HepG2 (cell line): ENCODE data around the gene RHOT2. TPM values are rescaled to one million over a fixed set of nuclear protein-coding genes. Genes with fewer than 3 reads are reported as not detected.

Experiments
- AFF4 ChIP-seq: sonication (generic); formaldehyde crosslinking; IDR thresholded peaks from 2 replicates; pipeline ENCODE4 v1.4.0; 2020; ENCODE audit warnings: missing genetic modification reagents
- BCLAF1 ChIP-seq: fragments of 450-650 bp; IDR thresholded peaks from 2 replicates; pipeline ENCODE4 v1.6.1; 2017; ENCODE audit warnings: mild to moderate bottlenecking
- CAMTA2 ChIP-seq: sonication (generic); formaldehyde crosslinking; IDR thresholded peaks from 2 replicates; pipeline ENCODE4 v1.4.0; 2020; ENCODE audit warnings: mild to moderate bottlenecking, missing genetic modification reagents, borderline replicate concordance
- GLMP ChIP-seq: sonication (generic); formaldehyde crosslinking; IDR thresholded peaks from 2 replicates; pipeline ENCODE4 v1.9.0; 2021; ENCODE audit warnings: missing genetic modification reagents, mild to moderate bottlenecking, borderline replicate concordance
- HOXA3 ChIP-seq: sonication (generic); formaldehyde crosslinking; IDR thresholded peaks from 2 replicates; pipeline ENCODE4 v1.5.0; 2020; ENCODE audit warnings: missing genetic modification reagents
- HOXA9 ChIP-seq: sonication (generic); formaldehyde crosslinking; IDR thresholded peaks from 2 replicates; pipeline ENCODE4 v1.8.1; 2022; ENCODE audit warnings: missing genetic modification reagents, mild to moderate bottlenecking, moderate library complexity, borderline replicate concordance
- HOXD1 ChIP-seq: sonication (generic); formaldehyde crosslinking; IDR thresholded peaks from 2 replicates; pipeline ENCODE4 v1.5.0; 2020; ENCODE audit warnings: missing genetic modification reagents
- KDM1A ChIP-seq: IDR thresholded peaks from 2 replicates; pipeline ENCODE4 v1.6.1; 2016; ENCODE audit warnings: missing compliant biosample characterization
- NFKBIZ ChIP-seq: IDR thresholded peaks from 2 replicates; pipeline ENCODE4 v1.6.1; 2018; ENCODE audit warnings: missing genetic modification reagents, missing compliant biosample characterization
- RELA ChIP-seq: sonication (generic); formaldehyde crosslinking; IDR thresholded peaks from 2 replicates; pipeline ENCODE4 v1.4.0; 2020; ENCODE audit warnings: missing genetic modification reagents
- SMARCC2 ChIP-seq: fragments of 450-650 bp; IDR thresholded peaks from 2 replicates; pipeline ENCODE4 v1.6.1; 2017; ENCODE audit warnings: antibody characterized with exemption, mild to moderate bottlenecking
- TAF15 ChIP-seq: fragments of 200-400 bp; formaldehyde crosslinking; IDR thresholded peaks from one replicate; pipeline ENCODE4 v1.6.1; 2018; ENCODE audit warnings: mild to moderate bottlenecking, low read depth, low read length; ENCODE audit not compliant: poor library complexity, severe bottlenecking
- TEAD2 ChIP-seq: sonication (generic); formaldehyde crosslinking; IDR thresholded peaks from 2 replicates; pipeline ENCODE4 v1.9.0; 2021; ENCODE audit warnings: missing genetic modification reagents
- ZIK1 ChIP-seq: sonication (generic); formaldehyde crosslinking; IDR thresholded peaks from 2 replicates; pipeline ENCODE4 v1.5.0; 2020; ENCODE audit warnings: mild to moderate bottlenecking, low read depth, missing genetic modification reagents, borderline replicate concordance
- ZNF777 ChIP-seq: sonication (generic); formaldehyde crosslinking; IDR thresholded peaks from 2 replicates; pipeline ENCODE4 v1.4.0; 2020; ENCODE audit warnings: missing genetic modification reagents
- ZSCAN5A ChIP-seq: sonication (generic); formaldehyde crosslinking; IDR thresholded peaks from 2 replicates; pipeline ENCODE4 v1.8.0; 2022; ENCODE audit warnings: mild to moderate bottlenecking, missing genetic modification reagents, borderline replicate concordance
- polyA plus RNA-seq, 8 experiments: library from polyadenylated mRNA; depleted of rRNA in 3 of 8; stranded (reverse) in 7 of 8; unstranded in 1 of 8; fragments of >200 nt; fragmentation: Illumina TruSeq in 4 of 8; extraction: Trizol in 4 of 8; gene quantifications; 2 replicates each; pipeline versions ENCODE4 v1.2.1 to v1.2.3, GENCODE V29; 2011 to 2016; ENCODE audit warnings: low read depth in 4 of 8, missing spikeins in 1 of 8, mixed read lengths in 1 of 8; ENCODE audit not compliant: insufficient read depth in 1 of 8
- total RNA-seq, 5 experiments: library from RNA; depleted of rRNA; stranded (reverse); fragments of >200 nt; fragmentation: Illumina TruSeq; extraction: Trizol; gene quantifications; 2 replicates each; pipeline ENCODE4 v1.2.3, GENCODE V29; 2016; ENCODE audit warnings: low read depth in 1 of 5

Gene RHOT2
- total and polyA plus RNA-seq, 2 of the 13 experiments (the other 11 are each of a cell fraction or from before 2014, with no cell fraction given): 63.6 to 76.9 TPM

- TF ChIP-seq GLMP (CRISPR knock-in tag): no peak
- 0 out of 2 replicates have a peak, but pooled peaks have one; percentile 9 for TF ChIP-seq ZSCAN5A (CRISPR knock-in tag)
- no peak for TF ChIP-seq ZIK1 (CRISPR knock-in tag)
- TF ChIP-seq SMARCC2: no peak
- TF ChIP-seq RELA (CRISPR knock-in tag): no peak
- TF ChIP-seq CAMTA2 (CRISPR knock-in tag): 0 out of 2 replicates have a peak, but pooled peaks have one; percentile 84
- no peak for TF ChIP-seq BCLAF1
- no peak for TF ChIP-seq NFKBIZ (CRISPR knock-in tag)
- TF ChIP-seq TEAD2 (CRISPR knock-in tag): no peak
- TF ChIP-seq ZNF777 (CRISPR knock-in tag): no peak; the same call in 1 of the 2 replicates
- no peak for TF ChIP-seq HOXA9 (CRISPR knock-in tag)
- peak; percentile 52 for TF ChIP-seq HOXA3 (CRISPR knock-in tag)
- peak; percentile 65; the same call in 1 of the 2 replicates for TF ChIP-seq HOXD1 (CRISPR knock-in tag)
- TF ChIP-seq KDM1A (CRISPR knock-in tag): no peak
- TF ChIP-seq AFF4 (CRISPR knock-in tag): no peak
- peak; percentile 31 for TF ChIP-seq TAF15
Observed at GRCh38 chr16:641326-642188, 26.4 kb upstream of the RHOT2 start, which contains the start of gene MCRIP2 (continued).
